Islet of Langerhans (tissue), 1 donor: Measurements from ENCODE around the gene SMC6.

Experiments
- FAIRE-seq: peaks from one replicate; lab custom pipeline; 2011; peaks lifted over from hg19 to GRCh38; lab: Jason Lieb, UNC

SMC6 gene

DNA sequence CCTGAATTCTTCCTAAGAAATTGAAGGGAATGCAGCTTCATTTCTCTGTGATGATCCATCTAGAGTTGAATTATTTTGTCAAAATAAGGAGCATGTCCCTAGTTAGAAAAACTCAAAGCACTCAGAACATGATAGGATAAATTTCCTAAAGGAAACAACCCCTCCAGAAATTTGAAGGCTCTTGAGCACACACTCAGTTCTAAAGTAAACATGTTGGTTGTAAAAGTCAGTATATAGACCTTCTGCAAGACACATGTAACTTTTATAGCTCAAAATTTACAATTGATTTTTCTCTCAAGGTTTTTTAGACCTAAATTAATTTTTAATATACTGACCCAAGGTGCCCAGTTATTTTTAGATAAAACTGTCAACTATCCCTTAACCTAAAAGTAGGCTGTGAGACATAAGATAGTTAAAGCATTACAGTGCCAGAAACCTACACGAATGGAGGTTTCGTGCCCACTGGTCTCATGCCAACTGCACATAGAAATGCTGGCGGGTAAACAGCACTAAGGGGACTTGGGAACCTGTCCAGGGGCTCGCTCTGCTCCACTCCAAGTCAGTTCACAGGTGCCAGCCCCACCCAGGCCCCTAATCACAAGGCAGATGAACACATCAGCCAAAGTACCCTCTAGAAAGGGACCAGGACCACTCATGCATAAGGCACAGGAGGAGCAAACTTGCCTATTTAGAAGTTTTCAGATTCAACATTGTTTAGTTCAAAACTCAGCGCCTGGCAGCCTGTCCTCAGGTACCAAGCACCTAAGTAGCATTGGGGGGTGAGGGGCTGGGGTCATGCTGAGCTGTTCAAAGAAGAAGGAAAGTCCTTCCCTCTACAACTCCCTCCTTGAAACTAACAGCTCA lies 106.5 kb downstream of the SMC6 start:
- FAIRE-seq: no peak

DNA sequence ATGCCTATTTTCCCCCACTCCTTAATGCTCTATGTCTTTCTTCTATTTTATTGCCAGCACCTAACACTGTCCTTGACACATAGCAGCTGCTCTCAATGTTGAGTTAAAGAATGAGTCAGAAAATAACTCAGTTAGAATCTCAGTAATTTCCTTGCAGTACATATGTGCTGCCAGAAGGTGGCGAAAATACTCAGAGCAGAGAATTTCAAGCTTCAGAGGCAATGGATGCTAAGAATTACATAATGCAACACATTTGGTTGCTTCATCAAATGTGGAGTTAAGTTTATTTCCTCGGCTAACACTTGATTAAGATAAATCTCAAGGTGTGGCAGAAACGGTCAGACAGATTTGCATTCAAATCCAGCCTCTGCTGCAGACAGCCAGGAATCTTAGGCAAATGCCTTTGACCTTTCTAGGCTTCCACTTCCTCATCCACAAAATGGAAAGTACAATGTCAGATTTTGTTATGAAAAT lies 107.5 kb downstream of the SMC6 start:
- FAIRE-seq: peak; percentile 99

DNA sequence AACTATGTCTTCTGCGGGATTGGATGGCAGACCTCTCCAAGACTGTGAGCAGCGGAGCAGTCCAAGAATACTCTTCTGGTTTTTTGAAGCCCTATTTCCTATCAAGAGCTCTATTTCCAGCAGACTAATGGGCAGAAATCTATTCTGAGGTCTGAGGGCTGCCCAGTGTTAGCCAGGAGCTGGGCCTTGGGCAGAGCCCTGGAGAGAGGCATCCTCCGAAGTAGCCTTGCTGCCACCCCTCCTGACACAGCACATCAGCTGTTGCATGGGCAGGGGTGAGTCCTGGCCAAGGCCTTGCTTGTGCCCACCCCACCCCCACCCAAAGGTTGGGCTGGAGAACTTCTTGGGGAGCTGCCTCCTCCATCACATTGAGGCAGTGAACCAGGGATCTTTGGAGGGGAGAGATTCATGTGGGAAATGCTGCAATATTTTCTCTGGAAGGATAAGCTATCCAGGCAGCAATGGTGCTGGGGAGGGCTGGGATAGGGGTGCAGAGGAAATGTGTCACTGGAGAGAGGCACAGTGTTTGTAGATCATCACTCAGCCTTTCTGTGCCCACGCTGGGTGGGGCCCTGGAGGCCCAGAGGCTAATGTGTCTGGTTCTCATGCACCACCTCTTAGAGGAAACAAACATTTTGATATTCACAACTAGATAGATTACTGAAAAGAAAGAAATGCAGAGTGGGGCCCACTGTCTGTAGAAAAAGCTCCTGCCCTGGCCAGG lies 108.5 kb downstream of the SMC6 start:
- FAIRE-seq: no peak

DNA sequence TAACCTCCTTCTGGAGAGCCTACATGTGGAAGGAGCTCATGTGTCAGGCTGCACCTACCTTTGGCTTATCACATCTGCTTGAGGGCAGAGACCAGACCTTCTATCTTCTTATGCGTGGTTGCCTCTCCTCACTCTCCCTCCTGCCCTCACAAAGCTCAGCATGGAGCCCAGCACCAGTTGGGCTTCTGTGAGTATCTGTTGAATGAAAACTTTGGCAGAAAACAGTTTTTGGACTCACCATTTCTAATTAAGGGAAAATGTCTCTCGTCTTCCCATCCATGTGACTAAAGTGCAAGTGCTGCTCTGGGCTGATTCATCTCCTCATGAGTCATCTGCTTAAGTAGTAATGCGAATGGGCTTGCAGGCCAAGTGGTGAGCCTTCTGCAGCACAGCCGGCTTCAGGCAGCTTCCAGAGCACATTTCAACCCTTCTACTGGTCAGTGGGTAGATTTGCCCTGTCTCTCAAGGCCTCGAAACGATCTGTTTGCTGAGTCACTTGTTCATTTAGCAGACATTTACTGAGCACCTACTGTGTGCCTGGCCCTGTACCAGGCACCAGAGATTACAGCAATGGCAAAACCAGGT lies 110.5 kb downstream of the SMC6 start:
- FAIRE-seq: no peak

DNA sequence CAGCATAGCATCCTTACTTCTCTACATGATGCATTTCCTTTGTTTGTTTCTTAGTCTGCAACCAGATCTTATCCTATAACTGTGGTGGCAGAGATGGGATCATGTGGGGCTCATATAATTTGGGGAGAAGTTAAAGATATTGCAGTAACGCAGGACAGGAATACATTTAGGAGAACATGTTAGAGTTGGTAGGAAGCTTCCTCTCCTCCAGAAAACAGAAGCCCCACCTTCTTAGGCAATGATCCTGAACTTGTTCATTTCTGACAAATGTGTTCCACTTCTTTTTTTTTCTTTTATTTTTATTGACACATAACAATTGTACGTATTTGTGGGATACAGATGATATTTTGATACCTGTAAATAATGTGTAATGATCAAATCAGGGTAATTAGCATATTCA lies 113.2 kb downstream of the SMC6 start:
- FAIRE-seq: no peak

DNA sequence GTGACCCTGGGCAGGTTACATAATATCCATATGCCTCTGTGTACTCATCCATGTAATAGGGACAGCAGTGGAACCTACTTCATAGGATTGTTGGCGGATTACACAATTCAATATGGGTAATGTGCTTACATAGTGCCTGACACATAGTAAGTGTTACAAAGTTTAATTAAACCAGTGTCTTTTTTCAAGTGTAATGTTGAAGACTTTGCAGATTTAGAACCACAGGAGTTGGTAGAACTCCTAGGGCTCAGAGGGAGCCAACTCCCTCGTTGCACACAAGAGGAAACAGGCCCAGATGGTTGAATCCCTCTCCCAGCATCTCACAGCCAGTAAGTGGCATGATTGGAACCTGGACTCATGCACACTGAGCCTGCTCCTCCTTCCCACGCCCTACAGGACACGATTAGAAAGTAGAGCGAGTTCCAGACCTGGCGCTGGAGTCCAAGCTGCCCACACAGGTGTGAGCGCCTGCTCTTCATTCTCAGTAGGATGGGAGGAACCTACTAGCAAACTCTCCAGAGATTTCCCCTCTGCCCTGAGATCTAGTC lies 115.3 kb downstream of the SMC6 start:
- FAIRE-seq: no peak

DNA sequence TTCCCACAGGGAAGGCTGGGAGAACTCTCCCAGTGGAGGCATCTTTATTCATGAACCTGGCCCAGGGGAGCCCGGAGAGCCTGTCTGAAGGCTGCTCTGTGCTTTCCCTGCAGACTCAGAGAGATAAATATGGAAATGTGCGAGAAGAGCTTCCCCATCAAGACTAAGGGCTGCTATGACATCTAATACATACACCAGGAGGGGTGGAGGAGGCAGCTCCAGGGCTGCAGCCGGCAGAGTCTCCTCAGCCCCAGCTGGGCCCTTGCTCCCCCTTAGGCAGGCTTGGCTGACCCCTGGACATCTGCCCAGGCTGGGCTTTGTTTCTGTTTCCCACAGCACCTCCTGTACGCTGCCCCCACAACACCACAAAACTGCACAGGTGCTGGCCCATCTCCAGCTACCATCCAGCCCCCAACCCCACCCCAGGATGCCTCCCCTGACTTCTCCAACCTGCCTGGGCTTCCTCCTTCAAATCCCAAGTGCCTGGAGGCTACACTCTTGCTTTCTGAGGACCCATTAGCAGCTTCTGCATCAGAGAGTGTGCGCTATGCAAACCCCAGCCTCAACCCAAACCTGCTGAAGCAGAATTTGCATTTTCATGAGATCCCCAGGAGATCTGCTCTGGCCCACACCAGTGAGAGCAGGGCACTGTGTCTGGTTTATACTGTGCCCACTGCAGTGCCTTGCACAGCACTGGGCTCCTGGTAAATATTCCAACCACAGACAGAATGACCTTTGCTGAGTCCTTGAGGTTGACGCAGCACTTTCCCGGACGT lies 116.3 kb downstream of the SMC6 start:
- no peak for FAIRE-seq

DNA sequence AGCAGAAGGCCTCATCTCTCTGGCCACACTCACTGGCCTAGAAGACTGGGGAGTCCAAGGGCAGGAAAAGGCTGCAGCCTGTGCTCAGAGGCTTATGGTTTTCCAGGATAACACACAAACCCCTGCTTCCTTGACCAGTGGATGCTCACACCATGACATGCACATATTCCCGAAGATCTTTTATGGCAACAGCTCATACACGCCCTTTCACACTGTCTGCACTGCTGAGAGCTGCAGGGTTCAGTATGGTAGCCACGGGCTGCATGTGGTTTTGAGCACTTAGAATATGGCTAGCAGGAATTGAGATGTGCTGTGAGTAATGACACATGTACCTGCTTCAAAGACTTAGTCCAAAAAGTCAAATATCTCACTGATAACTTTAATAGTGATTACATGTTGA lies 117.4 kb downstream of the SMC6 start:
- FAIRE-seq: no peak

DNA sequence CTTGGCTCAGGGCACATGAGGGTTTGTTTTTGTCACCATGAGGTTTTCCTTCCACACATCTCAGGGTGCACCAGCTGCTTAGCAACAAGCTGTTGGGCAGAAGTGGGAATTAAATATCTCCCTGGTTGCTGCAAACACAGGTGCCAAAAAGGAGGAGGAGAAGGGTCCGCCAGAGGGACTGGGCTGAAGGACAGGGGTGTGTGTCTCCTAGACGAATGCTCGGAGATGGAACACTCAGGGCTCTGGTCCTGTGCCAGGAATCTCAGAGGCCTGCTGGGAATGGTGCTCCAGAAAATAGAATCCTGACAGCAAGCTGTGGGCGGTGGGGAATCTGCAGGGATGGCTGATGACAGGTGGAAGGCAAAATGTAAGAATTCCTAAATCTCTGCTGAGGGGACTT lies 118.6 kb downstream of the SMC6 start:
- FAIRE-seq: no peak

DNA sequence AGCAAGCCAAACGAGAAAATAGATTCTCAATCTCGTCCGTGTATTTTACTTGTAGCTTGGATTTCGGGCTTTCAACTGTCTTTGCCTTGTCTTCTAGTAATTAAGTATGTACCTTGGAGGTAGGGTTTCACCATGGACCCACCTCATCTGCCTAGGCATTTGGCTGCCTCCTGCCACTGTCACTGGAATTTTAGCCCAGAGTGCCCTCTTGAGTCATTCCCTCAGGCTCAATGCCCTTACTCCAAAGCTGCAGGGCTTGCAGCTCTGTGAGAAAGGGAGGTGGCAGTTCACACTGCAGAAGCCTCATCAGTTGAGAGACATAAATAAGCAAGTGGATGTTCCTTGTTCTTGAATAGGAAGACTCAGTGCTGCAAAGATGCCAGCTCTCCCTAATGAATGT lies 123.5 kb downstream of the SMC6 start:
- FAIRE-seq: no peak

DNA sequence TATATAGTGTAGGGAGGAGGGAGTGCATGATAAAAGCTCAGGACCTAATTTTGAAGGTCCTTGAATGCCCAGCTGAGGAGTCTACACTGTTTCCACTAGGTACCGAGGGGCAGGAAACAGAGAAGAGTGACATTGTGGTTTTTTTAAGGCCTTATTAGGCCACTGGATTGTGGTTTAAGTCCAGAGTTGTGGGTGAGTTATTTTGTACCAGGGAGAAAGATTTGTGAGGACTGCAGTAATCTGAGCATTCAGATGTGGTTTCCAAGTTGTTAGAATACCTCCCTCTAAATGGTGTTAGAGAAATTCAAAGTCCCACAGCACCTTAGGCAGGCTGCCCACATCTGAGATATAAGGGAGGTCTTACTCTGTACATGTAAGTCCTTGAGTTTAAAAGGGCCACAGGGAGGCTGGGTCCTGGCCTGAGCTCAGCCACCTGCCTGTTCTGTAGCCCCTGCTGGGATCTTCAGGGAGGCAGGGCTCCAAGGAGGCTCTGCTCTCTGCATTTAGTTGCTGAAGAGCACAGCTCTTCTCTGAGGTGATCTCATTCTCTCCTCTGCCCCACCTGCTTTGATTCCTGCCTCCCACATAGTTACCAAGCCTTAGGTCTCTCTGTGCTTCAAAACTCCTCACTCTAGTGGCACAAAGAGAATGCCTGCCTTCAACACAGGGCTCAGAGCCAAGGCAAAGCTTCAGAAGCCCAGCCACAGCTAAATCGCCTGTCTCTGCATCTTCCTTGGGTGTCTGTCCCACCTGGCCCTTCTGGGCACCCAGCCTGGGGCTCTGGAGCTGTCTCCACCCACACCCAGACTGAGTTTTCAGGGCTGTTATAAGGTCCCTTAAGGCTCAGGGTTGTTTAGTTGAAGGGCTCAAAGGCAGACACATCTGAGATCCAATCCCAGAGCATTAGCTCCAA lies 125.0 kb downstream of the SMC6 start:
- FAIRE-seq: no peak

DNA sequence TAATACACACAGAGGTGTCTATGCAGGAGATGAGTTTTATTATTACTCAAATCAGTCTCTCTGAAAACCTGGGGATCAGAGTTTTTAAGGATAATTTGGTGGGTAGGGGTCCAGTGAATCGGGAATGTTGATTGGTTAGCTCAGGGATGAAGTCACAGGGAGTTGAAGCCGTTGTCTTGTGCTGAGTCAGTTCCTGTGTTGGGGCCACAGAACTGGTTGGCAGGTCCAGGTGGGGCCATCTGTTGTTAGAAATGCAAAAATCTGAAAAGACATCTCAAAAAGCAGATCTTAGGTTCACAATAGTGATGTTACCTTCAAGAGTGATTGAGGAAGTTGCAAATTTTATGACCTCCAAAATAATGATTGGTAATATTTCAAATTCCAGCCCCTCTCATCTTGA lies 126.2 kb downstream of the SMC6 start:
- FAIRE-seq: no peak

DNA sequence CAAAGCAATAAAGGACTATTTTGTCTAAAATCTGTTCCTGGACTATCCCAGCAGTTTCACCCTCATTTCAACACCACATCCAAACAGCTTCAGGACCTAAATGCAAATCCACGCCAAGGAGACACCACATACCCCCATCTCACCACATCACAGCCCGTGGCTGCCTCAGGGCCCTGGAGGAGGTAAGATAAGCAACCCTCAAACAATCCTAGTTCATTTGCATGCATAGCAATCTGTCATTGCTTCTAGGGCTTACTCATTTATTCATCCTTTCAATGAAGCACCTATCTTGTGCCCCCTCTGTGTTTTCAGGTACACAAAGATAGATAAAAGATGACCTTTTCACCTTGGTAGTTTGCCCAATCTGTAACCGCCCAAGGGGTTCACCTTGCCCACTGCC lies 126.6 kb downstream of the SMC6 start:
- no peak for FAIRE-seq

DNA sequence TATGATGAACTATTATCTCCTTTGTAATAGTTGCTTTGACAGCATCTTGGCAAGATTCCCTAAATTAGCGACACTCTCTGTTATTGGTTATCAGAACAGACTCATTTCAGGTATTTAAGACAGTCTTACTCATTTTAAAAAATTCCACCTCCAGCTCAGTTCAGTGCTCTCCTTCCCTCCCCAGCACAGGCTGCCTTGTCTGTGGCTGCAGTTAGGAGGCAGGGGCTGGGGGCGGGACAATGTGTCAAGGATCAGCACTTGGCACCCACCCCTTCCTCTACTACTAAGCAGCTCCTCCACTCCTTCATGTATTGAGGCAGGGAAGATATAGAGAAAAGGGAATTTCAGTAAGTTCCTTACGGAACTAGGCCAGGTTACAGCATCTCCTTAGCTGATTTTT lies 128.2 kb downstream of the SMC6 start:
- no peak for FAIRE-seq

DNA sequence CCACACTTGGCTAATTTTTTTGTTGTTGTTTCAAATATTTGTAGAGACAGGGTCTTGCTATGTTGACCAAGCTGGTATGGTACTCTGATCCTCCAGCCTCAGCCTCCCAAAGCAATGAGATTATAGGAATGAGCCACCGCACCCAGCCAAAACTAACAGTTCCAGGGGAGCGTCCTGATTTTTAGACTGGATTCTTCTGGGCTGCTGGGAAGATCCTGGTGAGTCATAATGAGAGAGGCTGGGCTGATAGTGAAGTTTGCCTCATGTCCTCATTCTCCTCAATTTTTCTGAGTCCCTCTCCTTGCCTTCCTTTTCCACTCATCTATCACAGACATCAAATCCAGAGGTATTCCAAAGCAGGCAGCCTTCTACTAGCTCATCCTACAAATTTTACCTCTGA lies 131.8 kb downstream of the SMC6 start:
- no peak for FAIRE-seq

DNA sequence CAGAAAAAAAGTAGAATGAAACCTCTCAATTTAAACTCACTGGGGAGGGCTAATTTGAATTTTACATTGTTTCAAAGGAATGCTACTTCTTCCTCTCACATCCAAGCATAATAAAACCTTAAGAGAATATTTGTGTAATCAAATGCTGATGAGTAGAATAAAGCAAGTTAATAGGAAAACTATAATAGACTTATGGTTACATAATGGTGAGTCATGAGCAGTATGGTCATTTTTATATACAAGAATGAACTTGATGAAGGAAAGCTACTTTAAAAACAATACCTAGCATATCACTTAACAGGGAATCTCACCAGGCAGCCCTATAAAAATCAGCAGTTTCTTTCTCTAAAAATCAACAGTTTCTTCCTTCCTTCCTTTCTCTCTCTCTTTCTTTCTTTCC lies 132.8 kb downstream of the SMC6 start:
- FAIRE-seq: no peak

DNA sequence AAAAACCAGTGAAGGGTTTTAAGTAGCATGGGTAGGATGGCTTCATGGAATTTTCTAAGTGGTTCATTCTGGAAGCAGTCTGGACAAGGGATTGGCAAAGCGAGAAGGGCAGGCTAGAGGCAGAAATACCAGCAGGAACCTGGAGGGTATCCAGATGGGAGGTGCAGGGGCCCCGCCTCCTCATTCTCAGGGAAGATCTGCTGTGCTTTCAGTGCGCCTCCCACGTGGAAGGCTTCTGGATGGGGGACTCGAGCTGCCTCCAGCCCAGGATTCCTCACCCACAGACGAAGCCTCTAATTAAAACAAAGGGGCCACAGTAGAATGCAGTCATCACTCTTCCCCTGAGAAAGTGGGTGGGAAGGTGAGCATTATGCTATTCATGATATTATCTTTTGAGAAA lies 133.3 kb downstream of the SMC6 start:
- FAIRE-seq: no peak

DNA sequence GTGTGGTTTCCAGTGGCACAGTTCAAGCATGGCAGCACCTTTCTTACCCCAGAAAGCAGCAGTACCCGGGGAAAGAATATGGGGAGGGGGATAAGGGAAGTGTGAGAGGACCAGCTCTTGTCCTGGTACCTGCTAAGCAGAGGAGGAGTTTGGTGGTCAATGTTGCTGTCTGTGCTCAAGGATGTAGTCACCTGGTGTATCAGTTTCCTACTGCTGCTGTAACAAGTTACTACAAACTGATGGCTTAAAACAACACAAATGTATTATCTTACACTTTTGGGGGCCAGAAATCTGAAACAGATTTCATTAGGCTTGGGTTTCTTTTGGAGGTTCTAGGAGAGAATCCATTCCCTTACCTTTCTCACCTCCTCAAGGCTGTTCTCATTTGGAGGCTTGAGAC lies 135.7 kb downstream of the SMC6 start:
- FAIRE-seq: no peak

DNA sequence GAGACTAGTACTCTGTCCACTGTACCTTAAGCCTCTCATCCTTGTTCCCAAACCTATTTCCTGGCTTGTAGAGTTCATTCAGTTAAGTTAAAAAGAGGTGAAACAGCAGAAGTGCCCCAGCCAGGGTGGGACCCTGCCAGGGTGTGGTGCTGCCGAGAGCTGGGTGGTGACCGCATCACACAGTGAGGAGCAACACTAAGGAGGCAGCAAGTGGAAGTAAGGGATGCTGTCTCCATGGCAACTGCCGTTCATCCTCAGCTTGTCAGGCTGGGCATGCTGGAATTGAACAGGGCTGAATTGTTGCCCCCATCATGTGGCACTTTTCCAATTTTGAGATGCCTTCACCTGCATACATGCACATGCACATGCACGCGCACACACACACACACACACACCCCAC lies 136.1 kb downstream of the SMC6 start:
- no peak for FAIRE-seq

DNA sequence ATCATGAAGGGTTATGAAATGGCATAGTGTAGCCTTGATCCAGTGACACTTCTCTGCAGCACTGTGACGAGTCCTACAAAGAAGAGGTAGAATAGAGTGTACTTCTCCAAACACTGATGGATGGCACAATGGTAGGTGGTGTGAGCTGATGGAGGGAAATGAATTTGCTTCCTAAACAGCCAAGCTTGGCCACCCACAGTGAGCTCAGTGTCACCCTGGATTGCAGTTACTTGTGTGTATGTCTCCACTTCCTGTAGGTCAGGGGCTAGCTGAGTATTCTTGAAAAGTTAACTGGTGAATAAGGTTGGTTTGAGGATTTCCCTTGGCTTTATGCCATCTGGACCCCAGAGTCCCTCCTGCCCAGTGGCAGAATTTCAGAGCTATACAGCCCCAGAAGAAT lies 137.2 kb downstream of the SMC6 start:
- FAIRE-seq: no peak

DNA sequence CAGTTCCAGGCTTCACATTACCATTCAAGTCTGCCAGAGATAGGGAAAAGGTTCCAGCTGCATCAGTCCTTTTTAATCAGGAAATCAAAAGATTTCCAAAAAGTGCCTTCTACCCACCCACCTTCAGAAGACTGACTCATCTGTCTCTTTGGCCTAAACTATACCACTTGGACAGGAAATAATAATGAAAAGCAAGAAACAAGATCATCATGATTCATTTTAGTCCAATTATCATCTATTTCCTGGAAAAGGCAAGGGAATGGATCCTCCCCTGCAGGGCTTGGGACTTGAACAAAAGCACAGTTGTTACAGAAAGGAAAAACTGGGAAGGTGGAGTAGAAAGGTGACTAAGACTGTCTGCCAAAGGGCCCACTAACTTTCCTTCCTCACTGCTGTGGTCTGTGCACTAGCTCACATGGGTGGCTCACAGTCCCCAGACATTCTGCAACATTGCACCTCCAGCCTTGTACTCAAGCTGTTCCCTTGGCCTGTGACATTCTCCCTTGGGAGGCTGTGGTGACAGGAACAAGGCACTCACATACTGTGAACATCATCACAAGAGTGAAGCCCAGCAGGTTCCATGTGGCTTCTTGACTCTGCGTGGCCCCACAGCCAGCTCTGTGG lies 137.8 kb downstream of the SMC6 start:
- no peak for FAIRE-seq
